Sigmoid colon (tissue), 7 donors: ENCODE results near the gene FUT2. TPM values are rescaled to one million over a fixed set of nuclear protein-coding genes. Genes with fewer than 3 reads are reported as not detected.
A peak's percentile ranks its signal among the peaks of the same experiment; 100 is the strongest.

Source experiments
- DNase-seq: peaks from one replicate; pipeline ENCODE4 v3.0.0-alpha.2; 2019
- H3K27ac ChIP-seq, 4 donors: fragments of 200-600 bp; sonication (generic); one replicate each; pipeline ENCODE4 v1.5.1; 2016 to 2019; ENCODE audit warnings: mild to moderate bottlenecking in 1 of 4
- H3K27me3 ChIP-seq, 3 donors: fragments of 200-600 bp; sonication (generic); one replicate each; pipeline ENCODE4 v1.5.1; 2019; ENCODE audit warnings: mild to moderate bottlenecking in 1 of 3
- H3K36me3 ChIP-seq, 4 donors: fragments of 200-600 bp; sonication (generic); one replicate each; pipeline ENCODE4 v1.5.1; 2016 to 2019
- H3K4me1 ChIP-seq, 4 donors: fragments of 200-600 bp; sonication (generic); one replicate each; pipeline ENCODE4 v1.5.1; 2017 to 2019
- H3K4me3 ChIP-seq, 4 donors: fragments of 200-600 bp; sonication (generic); one replicate each; pipeline ENCODE4 v1.5.1; 2017 to 2019; ENCODE audit warnings: mild to moderate bottlenecking in 2 of 4, moderate library complexity in 1 of 4
- H3K9me3 ChIP-seq, 4 donors: fragments of 200-600 bp in 3 of 4; sonication (generic) in 3 of 4; one replicate each; pipeline versions ENCODE4 v1.5.1 to v1.6.1; 2013 to 2019
- EP300 ChIP-seq, 4 donors: sonication (generic); formaldehyde crosslinking; IDR thresholded peaks; one replicate each; pipeline ENCODE4 v1.6.1; 2017; ENCODE audit warnings: antibody characterized with exemption in 4 of 4
- POLR2A ChIP-seq, 2 donors: fragments of 450-650 bp; IDR thresholded peaks; one replicate each; pipeline ENCODE4 v1.6.1; 2016; ENCODE audit warnings: antibody characterized with exemption in 2 of 2, mild to moderate bottlenecking in 2 of 2, moderate library complexity in 2 of 2
- POLR2AphosphoS5 ChIP-seq, 4 donors: sonication (generic); formaldehyde crosslinking; IDR thresholded peaks; one replicate each; pipeline ENCODE4 v1.6.1; 2017; ENCODE audit warnings: antibody characterized with exemption in 4 of 4
- WGBS, 2 donors: extraction: QIAGEN DNeasy Blood & Tissue Kit; methylation state at CpG; one replicate each; pipeline ENCODE4 v1.1.7; 2013; 5-methylcytosine and 5-hydroxymethylcytosine counted together
- intact Hi-C: fragments of 100-400 bp; cut with DNase I; formaldehyde crosslinking; loops from one replicate; pipeline ENCODE4 v1.15.1; 2023
- polyA plus RNA-seq, 3 donors: library from polyadenylated mRNA; stranded (reverse); fragments of 200-250 nt; gene quantifications; one replicate each; pipeline ENCODE4 v1.2.3, GENCODE V29; 2013
- total RNA-seq, 4 donors: library from RNA; depleted of rRNA; stranded (reverse); fragments of >200 nt; gene quantifications; one replicate each; pipeline ENCODE4 v1.1.0, GENCODE V29; 2016
- TF ChIP-seq, protein P1 (sequence below), 4 experiments: fragments of 450-650 bp in 3 of 4; fragments of 200-600 bp in 1 of 4; IDR thresholded peaks; one replicate each; pipeline ENCODE4 v1.5.1; 2016 to 2019; ENCODE audit warnings: antibody characterized with exemption in 4 of 4, mild to moderate bottlenecking in 3 of 4, moderate library complexity in 2 of 4
- donor health status: healthy with polysubstance abuse.
- donor health status: Bipolar disorder and iron deficiency.
- donor health status: healthy.

The FUT2 gene
- total and polyA plus RNA-seq, 7 donors: 37.2 to 62.7 (median 59.4) TPM; not detected in 4

GRCh38 chr19:48731452-48731851 is 35.7 kb downstream of the FUT2 start:
- peaks cover 0 to 35% (median 0%) of the 10 kb centered on the region in 3 donors for H3K27me3 ChIP-seq
- intact Hi-C loops: no loop called here
- peaks cover 0 to 7% (median 0%) of the 10 kb centered on the region in 4 donors for H3K4me1 ChIP-seq
- H3K36me3 ChIP-seq: no peaks in the 10 kb centered on the region
- no peaks in the 10 kb centered on the region for H3K9me3 ChIP-seq
- 89% methylated on average over 4 of the region's 4 CpGs for WGBS, 2 donors
- no peak overlapping the region for H3K27ac ChIP-seq
- H3K4me3 ChIP-seq: no peak overlapping the region
- no peak for TF ChIP-seq EP300 (IDR thresholded peaks at IDR 0.05)
- TF ChIP-seq, protein P1, sequence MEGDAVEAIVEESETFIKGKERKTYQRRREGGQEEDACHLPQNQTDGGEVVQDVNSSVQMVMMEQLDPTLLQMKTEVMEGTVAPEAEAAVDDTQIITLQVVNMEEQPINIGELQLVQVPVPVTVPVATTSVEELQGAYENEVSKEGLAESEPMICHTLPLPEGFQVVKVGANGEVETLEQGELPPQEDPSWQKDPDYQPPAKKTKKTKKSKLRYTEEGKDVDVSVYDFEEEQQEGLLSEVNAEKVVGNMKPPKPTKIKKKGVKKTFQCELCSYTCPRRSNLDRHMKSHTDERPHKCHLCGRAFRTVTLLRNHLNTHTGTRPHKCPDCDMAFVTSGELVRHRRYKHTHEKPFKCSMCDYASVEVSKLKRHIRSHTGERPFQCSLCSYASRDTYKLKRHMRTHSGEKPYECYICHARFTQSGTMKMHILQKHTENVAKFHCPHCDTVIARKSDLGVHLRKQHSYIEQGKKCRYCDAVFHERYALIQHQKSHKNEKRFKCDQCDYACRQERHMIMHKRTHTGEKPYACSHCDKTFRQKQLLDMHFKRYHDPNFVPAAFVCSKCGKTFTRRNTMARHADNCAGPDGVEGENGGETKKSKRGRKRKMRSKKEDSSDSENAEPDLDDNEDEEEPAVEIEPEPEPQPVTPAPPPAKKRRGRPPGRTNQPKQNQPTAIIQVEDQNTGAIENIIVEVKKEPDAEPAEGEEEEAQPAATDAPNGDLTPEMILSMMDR (IDR thresholded peaks at IDR 0.05): no peak
- no peak for TF ChIP-seq POLR2A (IDR thresholded peaks at IDR 0.05)
- no peak for TF ChIP-seq POLR2AphosphoS5 (IDR thresholded peaks at IDR 0.05)
- DNase-seq: no peak

DNA sequence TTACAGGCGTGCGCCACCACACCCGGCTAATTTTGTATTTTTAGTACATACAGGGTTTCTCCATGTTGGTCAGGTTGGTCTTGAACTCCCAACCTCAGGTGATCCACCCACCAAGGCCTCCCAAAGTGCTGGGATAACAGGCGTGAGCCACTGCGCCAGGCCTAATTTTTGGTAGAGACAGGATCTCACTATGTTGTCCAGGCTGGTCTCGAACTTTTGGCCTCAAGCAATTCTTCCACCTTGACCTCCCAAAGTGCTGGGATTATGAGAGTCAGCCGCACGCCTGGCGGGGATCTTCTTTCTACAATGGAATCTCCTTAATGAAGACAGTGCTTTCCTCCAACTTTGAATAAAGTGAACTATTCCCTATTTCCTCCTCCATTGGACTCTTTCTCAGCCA is 38.9 kb downstream of the FUT2 start:
- no peak for DNase-seq
- Histone ChIP-seq H3K9me3 (no peaks in the 10 kb centered on the region), H3K4me1 (peaks cover 0 to 15% (median 7%) of the 10 kb centered on the region in 4 donors), H3K27me3 (peaks cover 0 to 33% (median 0%) of the 10 kb centered on the region in 3 donors), H3K4me3 (no peak overlapping the region), H3K36me3 (no peaks in the 10 kb centered on the region), H3K27ac (no peak overlapping the region)
- WGBS, 2 donors: 94 to 95% methylated on average over 9 of the region's 9 CpGs
- TF ChIP-seq POLR2A (IDR thresholded peaks at IDR 0.05) (no peak), POLR2AphosphoS5 (IDR thresholded peaks at IDR 0.05) (no peak), EP300 (IDR thresholded peaks at IDR 0.05) (no peak)
- TF ChIP-seq, protein P1 (IDR thresholded peaks at IDR 0.05): no peak
- intact Hi-C loops: no loop called here

DNA sequence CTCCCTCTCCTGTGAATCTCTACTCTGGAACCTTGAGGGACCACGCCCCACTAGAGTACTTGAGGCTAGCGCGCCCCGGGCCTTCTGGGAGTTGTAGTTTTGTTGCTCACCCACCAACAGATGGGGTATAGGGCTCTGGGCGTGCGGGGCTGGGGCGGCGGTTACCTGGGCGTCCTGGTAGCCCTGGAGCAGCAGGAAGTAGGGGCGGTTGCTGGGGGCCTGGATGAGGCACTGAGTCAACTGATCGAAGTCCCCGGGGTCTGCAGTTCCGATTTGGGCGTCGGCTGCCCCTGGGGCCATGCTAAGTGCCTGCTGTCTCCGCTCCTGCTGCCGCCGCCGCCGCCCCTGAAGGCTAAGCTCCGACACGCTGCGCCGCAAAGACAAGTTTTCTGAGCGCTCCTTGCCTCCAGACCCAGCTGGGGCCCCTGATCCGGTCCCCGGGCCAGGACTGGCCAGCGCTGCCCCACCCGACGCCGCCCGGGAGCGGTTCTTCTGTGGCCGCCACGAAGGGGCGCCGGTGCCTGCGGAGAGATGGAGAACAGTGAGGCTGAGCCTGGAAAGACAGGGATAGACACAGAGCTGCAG is 39.4 kb downstream of the FUT2 start:
- intact Hi-C loops: no loop called here
- Histone ChIP-seq H3K27me3 (peaks cover 0 to 32% (median 0%) of the 10 kb centered on the region in 3 donors), H3K4me1 (peaks cover 0 to 15% (median 8%) of the 10 kb centered on the region in 4 donors), H3K36me3 (no peaks in the 10 kb centered on the region), H3K27ac (no peak overlapping the region), H3K9me3 (no peaks in the 10 kb centered on the region), H3K4me3 (peak overlapping the region in 1 of 4 donors; percentile 2)
- WGBS, 2 donors: 18 to 54% methylated on average over 38 of the region's 38 CpGs
- DNase-seq: no peak
- TF ChIP-seq POLR2AphosphoS5 (IDR thresholded peaks at IDR 0.05) (no peak), POLR2A (IDR thresholded peaks at IDR 0.05) (no peak), EP300 (IDR thresholded peaks at IDR 0.05) (no peak)
- TF ChIP-seq, protein P1 (IDR thresholded peaks at IDR 0.05): no peak

DNA sequence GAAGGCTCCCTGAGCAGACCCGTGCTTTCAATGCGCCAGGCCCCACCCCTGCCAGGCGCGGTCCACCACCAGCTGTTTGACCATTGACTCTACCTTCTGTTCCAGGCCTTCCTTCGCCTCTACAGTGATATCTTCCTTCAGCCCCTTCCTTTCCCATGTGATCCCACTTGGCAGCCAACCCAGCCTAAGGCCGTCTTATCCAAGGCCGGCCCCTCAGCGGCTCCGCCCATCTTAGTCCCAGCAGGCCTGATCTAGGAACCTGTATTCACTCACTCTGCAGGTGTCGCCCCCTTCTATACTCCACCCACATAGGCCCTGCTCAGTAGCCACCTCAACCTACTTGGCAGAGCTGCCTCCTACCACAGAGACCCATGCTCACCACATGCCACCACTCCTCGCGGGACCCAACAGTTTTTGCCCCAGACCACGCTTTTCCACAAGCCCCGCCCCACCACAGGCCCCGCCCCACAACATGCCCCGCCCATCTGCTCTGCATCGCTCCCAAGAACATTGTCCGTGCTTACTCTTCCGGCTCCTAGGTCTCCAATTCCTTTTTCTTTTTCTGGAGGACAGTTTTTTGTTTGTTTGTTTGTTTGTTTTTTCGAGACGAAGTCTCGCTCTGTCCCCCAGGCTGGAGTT is 41.7 kb downstream of the FUT2 start:
- TF ChIP-seq EP300 (IDR thresholded peaks at IDR 0.05) (no peak), POLR2A (IDR thresholded peaks at IDR 0.05) (no peak), POLR2AphosphoS5 (IDR thresholded peaks at IDR 0.05) (no peak)
- TF ChIP-seq, protein P1 (IDR thresholded peaks at IDR 0.05): no peak

More for the DNA sequence above, 41.7 kb downstream of the FUT2 start:
- peaks cover 0 to 15% (median 8%) of the 10 kb centered on the region in 4 donors for H3K4me1 ChIP-seq
- H3K4me3 ChIP-seq: no peak overlapping the region
- intact Hi-C loops: no loop called here
- no peaks in the 10 kb centered on the region for H3K9me3 ChIP-seq
- H3K27ac ChIP-seq: no peak overlapping the region
- no peaks in the 10 kb centered on the region for H3K36me3 ChIP-seq
- 66 to 77% methylated on average over 22 of the region's 22 CpGs for WGBS, 2 donors
- H3K27me3 ChIP-seq: peaks cover 0 to 19% (median 0%) of the 10 kb centered on the region in 3 donors
- no peak for DNase-seq
